B cell (primary cell): ENCODE measurements around the gene SCN7A. TPM values are rescaled to one million over a fixed set of nuclear protein-coding genes. Genes with fewer than 3 reads are reported as not detected.
A peak's percentile ranks its signal among the peaks of the same experiment; 100 is the strongest.

ENCODE experiments used
- ATAC-seq: fragments of 200-7000 bp; cut with Tn5 transposase; one replicate; pipeline ENCODE4 v1.10.0; 2021; ENCODE audit warnings: low read depth, mild to moderate bottlenecking, moderate number of reproducible peaks, moderate library complexity
- CTCF ChIA-PET: fragments of 350-600 bp; sonication (Branson Sonifier 250); formaldehyde crosslinking; loops from one replicate; lab custom pipeline; 2021; ENCODE audit warnings: antibody characterized with exemption, inconsistent platforms; lab: Charles Lee
- POLR2A ChIA-PET: fragments of 350-600 bp; sonication (Branson Sonifier 250); formaldehyde crosslinking; loops from one replicate; lab custom pipeline; 2021; ENCODE audit warnings: antibody characterized with exemption; lab: Charles Lee
- DNase-seq: peaks from one replicate; pipeline ENCODE4 v3.0.0; 2013
- H2AFZ ChIP-seq: 2 replicates; pipeline ENCODE4 v1.6.1; 2012; ENCODE audit warnings: mild to moderate bottlenecking, low read depth, low read length; ENCODE audit not compliant: insufficient read depth, poor library complexity, severe bottlenecking
- H3K27ac ChIP-seq, 2 donors: 1 replicate in 1 of 2; 2 replicates in 1 of 2; pipeline ENCODE4 v1.5.1; 2012 to 2013; ENCODE audit warnings: low read length in 2 of 2, mild to moderate bottlenecking in 2 of 2, moderate library complexity in 1 of 2
- H3K27me3 ChIP-seq, 4 experiments: fragments of 200-600 bp in 1 of 4; sonication (generic) in 1 of 4; replicated peaks in 1 of 4; 1 replicate in 2 of 4; 2 replicates in 2 of 4; pipeline versions ENCODE4 v1.6.1 to v1.7.0; 2013 to 2016; ENCODE audit warnings: low read length in 3 of 4, mild to moderate bottlenecking in 2 of 4, mixed read lengths in 1 of 4, moderate library complexity in 1 of 4; ENCODE audit not compliant: insufficient read depth in 4 of 4, control insufficient read depth in 3 of 4; ENCODE audit errors: control extremely low read depth in 1 of 4
- H3K36me3 ChIP-seq, 2 experiments: replicated peaks in 1 of 2; 1 replicate in 1 of 2; 2 replicates in 1 of 2; pipeline versions ENCODE4 v1.6.1 to v1.7.1; 2013; ENCODE audit warnings: low read length in 1 of 2; ENCODE audit not compliant: insufficient read depth in 2 of 2, control insufficient read depth in 1 of 2; ENCODE audit errors: control extremely low read depth in 1 of 2, extremely low read depth in 1 of 2
- H3K4me1 ChIP-seq, 2 donors: fragments of 200-600 bp in 1 of 2; sonication (generic) in 1 of 2; 1 replicate in 1 of 2; 2 replicates in 1 of 2; pipeline versions ENCODE4 v1.5.1 to v1.6.1; 2013 to 2017; ENCODE audit warnings: low read length in 2 of 2; ENCODE audit not compliant: control insufficient read depth in 2 of 2, insufficient read depth in 2 of 2
- H3K4me2 ChIP-seq: replicated peaks from 2 replicates; pipeline ENCODE3; 2012; ENCODE audit warnings: mild to moderate bottlenecking, low read depth, low read length; ENCODE audit not compliant: poor library complexity, severe bottlenecking
- H3K4me3 ChIP-seq, 5 experiments: fragments of 200-600 bp in 1 of 5; sonication (generic) in 1 of 5; 1 replicate in 3 of 5; 2 replicates in 2 of 5; pipeline versions ENCODE4 v1.5.1 to v1.7.0; 2011 to 2016; ENCODE audit warnings: low read length in 4 of 5, mild to moderate bottlenecking in 4 of 5, low read depth in 2 of 5, control low read depth in 1 of 5, moderate library complexity in 1 of 5; ENCODE audit not compliant: insufficient read depth in 1 of 5; ENCODE audit errors: control extremely low read depth in 1 of 5, extremely low read depth in 1 of 5
- H3K79me2 ChIP-seq: fragments of 200-600 bp; sonication (generic); one replicate; pipeline ENCODE4 v1.6.0; 2016; ENCODE audit warnings: low read length; ENCODE audit not compliant: control insufficient read depth, insufficient read depth
- H3K9ac ChIP-seq: fragments of 200-600 bp; sonication (generic); 2 replicates; pipeline ENCODE4 v1.6.1; 2017; ENCODE audit warnings: mild to moderate bottlenecking, low read length, moderate library complexity
- H3K9me3 ChIP-seq, 3 donors: one replicate each; pipeline versions ENCODE4 v1.6.1 to v1.7.1; 2013; ENCODE audit warnings: low read length in 2 of 3; ENCODE audit not compliant: control insufficient read depth in 2 of 3, insufficient read depth in 1 of 3; ENCODE audit errors: control extremely low read depth in 1 of 3
- H4K20me1 ChIP-seq: 2 replicates; pipeline ENCODE4 v1.6.0; 2012; ENCODE audit warnings: mild to moderate bottlenecking, low read length; ENCODE audit not compliant: insufficient read depth, control insufficient read depth, poor library complexity, severe bottlenecking
- H3K27ac Mint-ChIP-seq: one replicate; pipeline ENCODE4 v1.8.0; 2021; ENCODE audit warnings: mixed read lengths
- H3K27me3 Mint-ChIP-seq: one replicate; pipeline ENCODE4 v1.8.0; 2021; ENCODE audit warnings: mixed read lengths
- H3K4me1 Mint-ChIP-seq: one replicate; pipeline ENCODE4 v1.8.0; 2021; ENCODE audit warnings: mixed read lengths
- H3K4me3 Mint-ChIP-seq: one replicate; pipeline ENCODE4 v1.8.0; 2021; ENCODE audit warnings: mixed read lengths
- H3K9me3 Mint-ChIP-seq: one replicate; pipeline ENCODE4 v1.8.0; 2022; ENCODE audit warnings: mixed read lengths; ENCODE audit not compliant: insufficient read depth
- CTCF ChIP-seq: fragments of 200-600 bp; IDR thresholded peaks from one replicate; pipeline ENCODE4 v1.8.0; 2022; ENCODE audit warnings: antibody characterized with exemption, mild to moderate bottlenecking
- EZH2 ChIP-seq: IDR thresholded peaks from 2 replicates; pipeline ENCODE4 v1.6.1; 2012; ENCODE audit warnings: borderline replicate concordance, low read depth, mild to moderate bottlenecking, moderate library complexity, low read length; ENCODE audit not compliant: insufficient read depth, poor library complexity, severe bottlenecking
- WGBS: methylation state at CpG from one replicate; pipeline ENCODE4 v1.1.5; 2013; ENCODE audit warnings: missing lambda C conversion rate; ENCODE audit not compliant: insufficient coverage; 5-methylcytosine and 5-hydroxymethylcytosine counted together
- intact Hi-C: fragments of 100-400 bp; cut with micrococcal nuclease; formaldehyde crosslinking; loops from one replicate; pipeline ENCODE4 v1.10.0; 2022
- polyA minus RNA-seq: library from RNA; depleted of rRNA, polyadenylated mRNA; stranded (reverse); fragments of >200 nt; gene quantifications from 2 replicates; pipeline ENCODE4 v1.2.3, GENCODE V29; 2012
- polyA plus RNA-seq: library from polyadenylated mRNA; depleted of rRNA; stranded (reverse); fragments of >200 nt; gene quantifications from 2 replicates; pipeline ENCODE4 v1.2.3, GENCODE V29; 2012
- total RNA-seq, 2 donors: library from RNA; stranded (reverse); fragments of 120-200 nt in 1 of 2; gene quantifications; 1 replicate in 1 of 2; 2 replicates in 1 of 2; pipeline versions ENCODE4 v1.2.3 to v1.2.4, GENCODE V29; 2013 to 2022

The SCN7A gene
- not detected in 2 replicates for total RNA-seq
- 1.4 TPM for total RNA-seq (2013)
- polyA plus RNA-seq = 0.01 TPM in 1 of 2 replicates, not detected in the other
- under 0.01 TPM in 1 of 2 replicates, not detected in the other for polyA minus RNA-seq

GRCh38 chr2:166494140-166494624 is at the start of gene SCN7A:
SCN7A (minus strand) TSS chr2:166494249; CDS start chr2:166477696, 16,553 bp downstream.
- H3K4me1 ChIP-seq = no peaks in the 10 kb centered on the region
- H3K4me3 ChIP-seq = no peak within 1 kb of the TSS
- H3K27ac ChIP-seq = no peak within 1 kb of the TSS
- H3K4me2 ChIP-seq = no peak within 1 kb of the TSS
- peaks cover 0 to 7% (median 0%) of the 10 kb centered on the region in 3 donors for H3K9me3 ChIP-seq
- ChIA-PET CTCF (no interaction called here), POLR2A (no interaction called here)
- ATAC-seq (no peak), DNase-seq (no peak)
- Mint-ChIP-seq H3K4me3 (no peak within 1 kb of the TSS), H3K27me3 (peaks cover 6% of the 10 kb centered on the region), H3K4me1 (no peaks in the 10 kb centered on the region), H3K27ac (no peak within 1 kb of the TSS), H3K9me3 (no peaks in the 10 kb centered on the region)
- H4K20me1 ChIP-seq = no peaks in the 10 kb centered on the region
- no peak within 1 kb of the TSS for H3K9ac ChIP-seq
- no peaks in the 10 kb centered on the region for H3K27me3 ChIP-seq
- 44% methylated on average over 16 of the region's 16 CpGs for WGBS
- H2AFZ ChIP-seq = peak within 1 kb of the TSS; percentile 14
- no peak for TF ChIP-seq CTCF
- TF ChIP-seq EZH2 = no peak
- H3K79me2 ChIP-seq = no peaks in the 10 kb centered on the region
- H3K36me3 ChIP-seq = no peaks in the 10 kb centered on the region
- intact Hi-C loops = no loop called here

- Histone ChIP-seq H2AFZ (no peak overlapping the region), H3K79me2 (no peaks in the 10 kb centered on the region), H3K4me1 (peaks cover 0 to 3% of the 10 kb centered on the region in 2 donors), H4K20me1 (no peaks in the 10 kb centered on the region), H3K9me3 (no peaks in the 10 kb centered on the region), H3K4me3 (no peak overlapping the region), H3K36me3 (no peaks in the 10 kb centered on the region), H3K27me3 (no peaks in the 10 kb centered on the region), H3K4me2 (no peak overlapping the region), H3K9ac (no peak overlapping the region), H3K27ac (no peak overlapping the region)
- TF ChIP-seq EZH2 = no peak
- peak; percentile 88 for TF ChIP-seq CTCF
- intact Hi-C loops = no loop called here
- ChIA-PET POLR2A (no interaction called here), CTCF (interaction anchor here (0.7 to 4.6 kb wide), 6 partner anchors 17 to 1580 kb away, joined by 3 to 83 read pairs (median 4); no protein-coding TSS in a partner anchor)
- Mint-ChIP-seq H3K27ac (no peak overlapping the region), H3K4me1 (peaks cover 1% of the 10 kb centered on the region), H3K27me3 (peaks cover 5% of the 10 kb centered on the region), H3K9me3 (no peaks in the 10 kb centered on the region), H3K4me3 (no peak overlapping the region)
- WGBS = 0% methylated on average over 3 of the region's 9 CpGs
- peak; percentile 70 for ATAC-seq
- DNase-seq = peak; percentile 58
Measured at GRCh38 chr2:166539340-166540162, 45.5 kb upstream of the SCN7A start.
